HCT116 (cell line): ENCODE results near the gene LRRC4C. TPM values are rescaled to one million over a fixed set of nuclear protein-coding genes. Genes with fewer than 3 reads are reported as not detected.

Experiments
- ATAC-seq: fragments of 200-7000 bp; cut with Tn5 transposase; 2 replicates; pipeline ENCODE4 v1.9.1; 2020; ENCODE audit warnings: mild to moderate bottlenecking, moderate library complexity
- BruUV-seq: library from RNA; stranded (reverse); fragments of 400-500 nt; replicated peaks from 2 replicates; lab custom pipeline; 2021; lab: Mats Ljungman, UMichigan
- CTCF ChIA-PET: fragments of 300-600 bp; sonication (Branson Sonifier 250); formaldehyde crosslinking; loops from one replicate; lab custom pipeline; 2021; ENCODE audit warnings: antibody characterized with exemption; lab: Charles Lee
- POLR2A ChIA-PET: fragments of 300-600, 350-600 bp; sonication (Branson Sonifier 250); formaldehyde crosslinking; loops from one replicate; lab custom pipeline; 2021; ENCODE audit warnings: antibody characterized with exemption; lab: Charles Lee
- RAD21 ChIA-PET, 2 experiments: fragments of 300-600 bp; sonication (Branson Sonifier 250); formaldehyde crosslinking; loops; one replicate each; lab custom pipeline; 2023; ENCODE audit warnings: low total read pairs in 2 of 2; ENCODE audit not compliant: uncharacterized antibody in 2 of 2, unreplicated experiment in 2 of 2, low non-redundant PET in 1 of 2; lab: Charles Lee
- DNase-seq: peaks from one replicate; pipeline ENCODE4 v3.0.0-alpha.2; 2010; ENCODE audit warnings: low read depth, low spot score
- H2AFZ ChIP-seq: fragments of 200-600 bp; shearing (Covaris generic), sonication (generic); 2 replicates; pipeline ENCODE4 v1.6.1; 2017; ENCODE audit warnings: low read depth, mixed run types, mixed read lengths, antibody characterized with exemption, low read length; ENCODE audit not compliant: poor library complexity, severe bottlenecking
- H3K27ac ChIP-seq: 2 replicates; pipeline ENCODE4 v1.5.1; 2012; ENCODE audit warnings: low read depth, low read length
- H3K27me3 ChIP-seq: fragments of 200-600 bp; sonication (generic); 2 replicates; pipeline ENCODE4 v1.6.1; 2016; ENCODE audit warnings: mixed run types, low read length, mixed read lengths; ENCODE audit not compliant: insufficient read depth
- H3K36me3 ChIP-seq, 2 experiments: fragments of 200-500 bp in 1 of 2; fragments of 200-600 bp in 1 of 2; sonication (Bioruptor generic) in 1 of 2; sonication (generic) in 1 of 2; 2 replicates each; pipeline versions ENCODE4 v1.5.1 to v1.6.1; 2014 to 2016; ENCODE audit warnings: low read length in 2 of 2, inconsistent platforms in 1 of 2, mixed read lengths in 1 of 2, mixed run types in 1 of 2; ENCODE audit not compliant: insufficient read depth in 2 of 2, control insufficient read depth in 1 of 2
- H3K4me1 ChIP-seq, 2 experiments: fragments of 200-600 bp in 1 of 2; sonication (generic) in 1 of 2; 2 replicates each; pipeline versions ENCODE4 v1.5.1 to v1.6.1; 2012 to 2017; ENCODE audit warnings: low read length in 2 of 2, inconsistent platforms in 1 of 2, mild to moderate bottlenecking in 1 of 2, mixed read lengths in 1 of 2, mixed run types in 1 of 2, moderate library complexity in 1 of 2; ENCODE audit not compliant: insufficient read depth in 2 of 2, control insufficient read depth in 1 of 2
- H3K4me2 ChIP-seq: fragments of 200-600 bp; sonication (generic); 2 replicates; pipeline ENCODE4 v1.6.1; 2017; ENCODE audit warnings: mixed run types, low read length, mixed read lengths
- H3K4me3 ChIP-seq, 2 experiments: fragments of 200-600 bp in 1 of 2; sonication (generic) in 1 of 2; replicated peaks in 1 of 2; 2 replicates each; pipeline ENCODE4 v1.5.1; 2011 to 2016; ENCODE audit warnings: low read length in 2 of 2, control low read depth in 1 of 2, low read depth in 1 of 2, mild to moderate bottlenecking in 1 of 2, mixed read lengths in 1 of 2, mixed run types in 1 of 2
- H3K79me2 ChIP-seq: fragments of 200-600 bp; sonication (generic); 2 replicates; pipeline ENCODE4 v1.6.1; 2017; ENCODE audit warnings: mild to moderate bottlenecking, mixed run types, low read length, moderate library complexity, mixed read lengths; ENCODE audit not compliant: insufficient read depth
- H3K9ac ChIP-seq: fragments of 200-600 bp; sonication (generic); 2 replicates; pipeline ENCODE4 v1.6.1; 2016; ENCODE audit warnings: low read length, mixed read lengths
- H3K9me2 ChIP-seq: fragments of 200-600 bp; sonication (generic), shearing (Covaris generic); 2 replicates; pipeline ENCODE4 v1.6.1; 2017; ENCODE audit warnings: mixed run types, mild to moderate bottlenecking, moderate library complexity; ENCODE audit not compliant: insufficient read depth
- H3K9me3 ChIP-seq, 2 experiments: fragments of 200-500 bp in 1 of 2; fragments of 200-600 bp in 1 of 2; sonication (Bioruptor generic) in 1 of 2; sonication (generic) in 1 of 2; 2 replicates each; pipeline ENCODE4 v1.6.1; 2014 to 2017; ENCODE audit warnings: low read length in 2 of 2, mixed read lengths in 2 of 2, inconsistent platforms in 1 of 2, low read depth in 1 of 2, mild to moderate bottlenecking in 1 of 2, mixed run types in 1 of 2, moderate library complexity in 1 of 2; ENCODE audit not compliant: control insufficient read depth in 1 of 2, insufficient read depth in 1 of 2
- H4K20me1 ChIP-seq: fragments of 200-600 bp; sonication (generic), shearing (Covaris generic); 2 replicates; pipeline ENCODE4 v1.6.1; 2017; ENCODE audit warnings: mixed run types, mild to moderate bottlenecking, moderate library complexity; ENCODE audit not compliant: insufficient read depth
- CBX3 ChIP-seq: IDR thresholded peaks from 2 replicates; pipeline ENCODE4 v1.6.1; 2012; ENCODE audit warnings: low read depth
- EGR1 ChIP-seq: IDR thresholded peaks from 2 replicates; pipeline ENCODE4 v1.6.1; 2012; ENCODE audit warnings: low read depth
- ELF1 ChIP-seq: IDR thresholded peaks from 2 replicates; pipeline ENCODE4 v1.6.1; 2012; ENCODE audit warnings: low read depth, borderline replicate concordance
- JUND ChIP-seq: IDR thresholded peaks from 2 replicates; pipeline ENCODE4 v1.6.1; 2012
- POLR2A ChIP-seq: IDR thresholded peaks from 2 replicates; pipeline ENCODE4 v1.7.0; 2011; ENCODE audit warnings: borderline replicate concordance; ENCODE audit not compliant: insufficient read depth, insufficient read length; ENCODE audit errors: extremely low read depth
- POLR2AphosphoS5 ChIP-seq: IDR thresholded peaks from 2 replicates; pipeline ENCODE4 v1.6.1; 2011; ENCODE audit warnings: mild to moderate bottlenecking, low read depth, low read length, moderate library complexity
- SP1 ChIP-seq: IDR thresholded peaks from 2 replicates; pipeline ENCODE4 v1.6.1; 2012; ENCODE audit warnings: low read depth
- TCF7L2 ChIP-seq: IDR thresholded peaks from 2 replicates; pipeline ENCODE4 v1.7.0; 2011; ENCODE audit warnings: borderline replicate concordance, inconsistent platforms; ENCODE audit not compliant: insufficient read depth, insufficient read length; ENCODE audit errors: extremely low read depth
- ZFX ChIP-seq: fragments of 450-650 bp; IDR thresholded peaks from 2 replicates; pipeline ENCODE4 v1.6.1; 2017
- ZNF274 ChIP-seq: fragments of 200-500 bp; sonication (Bioruptor generic); IDR thresholded peaks from 2 replicates; pipeline ENCODE4 v1.6.1; 2014; ENCODE audit warnings: mild to moderate bottlenecking, low read depth, low read length, inconsistent platforms
- intact Hi-C: fragments of 100-400 bp; cut with micrococcal nuclease; formaldehyde crosslinking; loops from 2 replicates; pipeline ENCODE4 v1.10.0; 2022
- total RNA-seq: library from RNA; stranded (reverse); gene quantifications from one replicate; pipeline ENCODE4 v1.2.1, GENCODE V29; 2021; ENCODE audit not compliant: unreplicated experiment
- TF ChIP-seq, protein P1 (sequence below), 3 experiments: fragments of 200-600 bp in 1 of 3; sonication (generic) in 1 of 3; IDR thresholded peaks in 2 of 3; conservative IDR thresholded peaks in 1 of 3; 2 replicates each; pipeline ENCODE4 v1.5.1; 2012 to 2017; ENCODE audit warnings: low read depth in 2 of 3, low read length in 2 of 3, antibody characterized with exemption in 1 of 3, borderline replicate concordance in 1 of 3, control low read depth in 1 of 3, mild to moderate bottlenecking in 1 of 3, mixed read lengths in 1 of 3, mixed run types in 1 of 3, moderate library complexity in 1 of 3; ENCODE audit not compliant: insufficient read depth in 1 of 3
- TF ChIP-seq, protein P2 (sequence below): IDR thresholded peaks from 2 replicates; pipeline ENCODE4 v1.6.1; 2012

The LRRC4C gene
- total RNA-seq, 1 experiment from 2014 or later: not detected

DNA sequence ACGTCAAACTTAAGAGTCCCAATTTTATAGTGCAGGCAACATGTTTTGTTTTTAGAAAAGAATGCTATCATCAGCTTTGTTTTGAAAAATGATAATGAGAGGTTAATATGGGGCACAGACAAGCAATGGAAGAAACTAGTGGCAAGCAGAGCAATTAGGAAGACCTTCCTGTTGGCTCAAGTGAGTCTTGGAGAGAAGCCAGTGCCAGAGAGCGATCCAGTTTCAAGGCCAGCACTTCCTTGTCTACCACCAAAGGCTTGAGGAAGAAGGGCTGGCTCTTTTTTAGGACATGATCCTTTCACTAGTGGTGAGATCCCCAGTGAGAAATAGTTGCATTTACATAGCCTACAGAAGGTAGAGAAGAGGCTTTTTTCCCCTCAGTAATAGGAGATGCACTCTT lies 1340.7 kb downstream of the LRRC4C start:
- ChIA-PET POLR2A (no interaction called here), CTCF (no interaction called here), RAD21 (no interaction called here)
- H3K79me2 ChIP-seq: no peaks in the 10 kb centered on the region
- ATAC-seq (no peak), DNase-seq (no peak)
- H3K27ac ChIP-seq: no peak overlapping the region
- no peaks in the 10 kb centered on the region for H3K36me3 ChIP-seq
- no peak overlapping the region for H3K4me3 ChIP-seq
- no peaks in the 10 kb centered on the region for H3K4me1 ChIP-seq
- H3K9me2 ChIP-seq: no peaks in the 10 kb centered on the region
- no peaks in the 10 kb centered on the region for H3K27me3 ChIP-seq
- TF ChIP-seq ELF1 (no peak), POLR2A (no peak), EGR1 (no peak), ZNF274 (no peak), POLR2AphosphoS5 (no peak), SP1 (no peak), ZFX (no peak), JUND (no peak), CBX3 (no peak), TCF7L2 (no peak)
- TF ChIP-seq, protein P1, sequence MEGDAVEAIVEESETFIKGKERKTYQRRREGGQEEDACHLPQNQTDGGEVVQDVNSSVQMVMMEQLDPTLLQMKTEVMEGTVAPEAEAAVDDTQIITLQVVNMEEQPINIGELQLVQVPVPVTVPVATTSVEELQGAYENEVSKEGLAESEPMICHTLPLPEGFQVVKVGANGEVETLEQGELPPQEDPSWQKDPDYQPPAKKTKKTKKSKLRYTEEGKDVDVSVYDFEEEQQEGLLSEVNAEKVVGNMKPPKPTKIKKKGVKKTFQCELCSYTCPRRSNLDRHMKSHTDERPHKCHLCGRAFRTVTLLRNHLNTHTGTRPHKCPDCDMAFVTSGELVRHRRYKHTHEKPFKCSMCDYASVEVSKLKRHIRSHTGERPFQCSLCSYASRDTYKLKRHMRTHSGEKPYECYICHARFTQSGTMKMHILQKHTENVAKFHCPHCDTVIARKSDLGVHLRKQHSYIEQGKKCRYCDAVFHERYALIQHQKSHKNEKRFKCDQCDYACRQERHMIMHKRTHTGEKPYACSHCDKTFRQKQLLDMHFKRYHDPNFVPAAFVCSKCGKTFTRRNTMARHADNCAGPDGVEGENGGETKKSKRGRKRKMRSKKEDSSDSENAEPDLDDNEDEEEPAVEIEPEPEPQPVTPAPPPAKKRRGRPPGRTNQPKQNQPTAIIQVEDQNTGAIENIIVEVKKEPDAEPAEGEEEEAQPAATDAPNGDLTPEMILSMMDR (IDR thresholded peaks at IDR 0.05 in 2 of 3, conservative IDR thresholded peaks at IDR 0.05 in 1 of 3; ENCODE audit: borderline replicate concordance in 1 of 3, insufficient read depth in 1 of 3, low read depth in 2 of 3, low read length in 2 of 3): no peak
- TF ChIP-seq, protein P2, sequence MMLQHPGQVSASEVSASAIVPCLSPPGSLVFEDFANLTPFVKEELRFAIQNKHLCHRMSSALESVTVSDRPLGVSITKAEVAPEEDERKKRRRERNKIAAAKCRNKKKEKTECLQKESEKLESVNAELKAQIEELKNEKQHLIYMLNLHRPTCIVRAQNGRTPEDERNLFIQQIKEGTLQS: no peak
- H2AFZ ChIP-seq: no peak overlapping the region
- no TSS peak for BruUV-seq
- H4K20me1 ChIP-seq: no peaks in the 10 kb centered on the region
- H3K4me2 ChIP-seq: no peak overlapping the region
- H3K9me3 ChIP-seq: peaks cover 16 to 39% of the 10 kb centered on the region in 2 experiments; a peak in 2 of 4 replicates
- intact Hi-C loops: no loop called here
- H3K9ac ChIP-seq: no peak overlapping the region
